GM19351 (cell line): ENCODE results near the gene RERGL.
"Not testable (repeated sequence)": the region's sequence is repeated elsewhere in the genome, so short reads cannot be mapped to it uniquely, and the experiment has no call there.

ENCODE experiments used
- ATAC-seq: cut with Tn5 transposase; IDR thresholded peaks from one replicate; pipeline ENCODE4 v1.9.1; 2021; ENCODE audit warnings: mild to moderate bottlenecking, moderate library complexity; ENCODE audit not compliant: unreplicated experiment

RERGL gene, protein sequence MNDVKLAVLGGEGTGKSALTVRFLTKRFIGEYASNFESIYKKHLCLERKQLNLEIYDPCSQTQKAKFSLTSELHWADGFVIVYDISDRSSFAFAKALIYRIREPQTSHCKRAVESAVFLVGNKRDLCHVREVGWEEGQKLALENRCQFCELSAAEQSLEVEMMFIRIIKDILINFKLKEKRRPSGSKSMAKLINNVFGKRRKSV

DNA sequence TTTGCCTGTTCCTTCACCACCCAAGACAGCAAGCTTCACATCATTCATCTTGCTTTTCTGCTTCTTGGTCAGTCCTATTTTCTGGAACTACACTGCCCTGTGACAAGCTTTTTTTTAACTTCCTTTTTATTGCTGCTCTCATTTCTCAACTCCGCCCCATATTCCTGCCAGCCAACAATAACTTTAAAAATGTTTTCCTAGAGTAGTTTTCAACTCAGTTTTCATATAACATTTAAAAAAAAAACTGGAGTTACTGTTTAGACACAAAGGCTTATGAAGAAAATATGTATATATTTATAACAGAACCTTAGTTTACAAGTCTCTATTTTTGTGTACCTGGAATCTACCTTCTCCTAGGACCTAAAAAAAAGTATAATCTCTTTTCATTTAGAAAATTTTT is at the start of gene RERGL:
Gene RERGL (minus strand): TSS at position 101 of the 400 bp plus-strand sequence. CDS start 53 bp downstream, at position 48.
- ATAC-seq, result no peak

DNA sequence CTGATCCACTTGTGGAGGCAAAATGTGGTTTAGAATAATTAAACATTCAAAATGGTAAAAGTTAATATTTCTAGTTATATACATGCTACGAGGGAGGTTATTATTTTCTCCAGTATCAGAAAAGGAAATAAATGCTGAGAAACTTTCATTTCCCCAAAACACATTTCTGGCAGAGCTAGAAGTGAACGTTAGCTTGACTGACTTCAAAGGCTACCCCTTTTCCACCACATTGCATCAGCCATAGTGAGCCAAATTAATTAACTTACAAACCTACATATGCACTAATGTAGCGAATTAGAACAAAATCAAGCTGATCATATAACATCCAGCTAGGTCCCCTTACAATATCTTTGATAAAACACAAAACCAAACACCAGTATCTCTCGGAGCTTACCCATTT is 49.3 kb upstream of the RERGL start:
- no peak for ATAC-seq

DNA sequence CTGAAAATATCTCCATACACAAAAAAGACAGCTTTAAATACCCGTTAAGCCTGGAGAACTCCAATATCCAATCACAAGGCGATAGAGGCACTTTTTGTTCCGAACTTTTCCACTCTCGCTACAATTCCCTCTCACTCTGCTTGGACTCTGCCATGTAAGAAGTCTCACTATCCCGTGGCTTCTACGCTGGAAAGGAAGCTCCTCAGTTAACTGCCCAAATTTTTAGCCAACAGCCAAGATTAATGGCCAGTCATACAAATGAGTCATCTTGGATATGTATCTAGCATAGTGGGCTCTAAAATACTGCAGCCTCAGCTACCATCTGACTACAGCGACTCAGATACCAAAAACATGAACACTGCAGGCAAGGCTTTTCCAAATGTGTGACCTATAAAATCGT is 45.5 kb upstream of the RERGL start:
- no peak for ATAC-seq

DNA sequence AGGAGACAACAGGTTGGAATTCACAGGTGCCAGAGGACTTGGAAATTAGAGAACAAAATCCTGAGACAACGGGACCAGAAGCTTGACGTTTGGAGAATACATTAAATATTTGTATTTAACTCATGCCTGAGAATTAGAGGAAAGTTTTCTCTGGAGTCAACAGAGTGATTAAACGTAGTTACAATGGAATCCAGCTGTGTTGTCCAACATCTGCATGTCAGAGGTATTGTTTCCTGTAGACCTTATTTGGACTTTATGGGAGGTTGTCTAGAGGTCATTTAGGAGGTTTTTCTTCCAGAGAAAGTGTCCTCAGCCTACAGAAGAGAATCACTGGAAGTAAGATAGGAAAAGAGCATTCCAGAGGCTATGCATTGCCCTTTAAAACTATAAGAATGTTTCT is 45.1 kb upstream of the RERGL start:
- no peak for ATAC-seq

DNA sequence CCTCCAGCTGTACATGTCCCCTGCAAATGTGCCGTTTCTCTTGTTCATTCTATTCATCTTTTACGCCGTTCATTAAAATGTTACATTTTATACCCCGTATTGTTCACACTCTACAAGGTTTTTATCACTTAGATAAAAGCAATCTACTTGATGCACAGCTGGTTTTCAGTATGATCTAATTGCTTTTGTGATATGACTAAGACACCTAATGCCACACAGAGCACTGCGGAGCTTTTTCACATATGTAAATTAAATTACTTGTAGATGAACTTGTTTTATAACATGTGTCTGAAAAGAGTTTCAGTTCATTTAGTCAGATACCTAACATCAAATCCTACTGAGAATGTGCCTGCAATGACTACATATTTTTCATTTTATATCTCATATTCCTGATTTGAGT is 40.9 kb upstream of the RERGL start:
- peak; percentile 55 for ATAC-seq

DNA sequence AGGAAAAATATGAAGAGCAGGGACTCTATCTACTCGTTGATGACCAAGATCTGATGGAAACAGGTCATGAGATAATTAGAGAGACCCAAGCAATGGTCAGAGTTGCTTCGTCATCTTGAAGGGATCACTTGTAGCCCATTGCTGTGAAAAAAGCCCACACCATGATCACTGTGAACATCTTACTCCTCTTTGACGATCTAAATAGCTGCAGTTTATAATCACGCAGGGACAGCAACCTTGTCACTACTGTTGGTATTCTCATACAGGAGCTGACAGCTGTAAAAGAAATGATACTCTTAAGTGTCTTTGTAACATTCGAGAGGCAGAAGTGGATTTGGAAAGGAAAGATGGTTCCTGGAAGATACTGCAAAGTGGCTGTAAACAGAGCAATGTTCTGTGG is 33.7 kb upstream of the RERGL start:
- no peak for ATAC-seq

DNA sequence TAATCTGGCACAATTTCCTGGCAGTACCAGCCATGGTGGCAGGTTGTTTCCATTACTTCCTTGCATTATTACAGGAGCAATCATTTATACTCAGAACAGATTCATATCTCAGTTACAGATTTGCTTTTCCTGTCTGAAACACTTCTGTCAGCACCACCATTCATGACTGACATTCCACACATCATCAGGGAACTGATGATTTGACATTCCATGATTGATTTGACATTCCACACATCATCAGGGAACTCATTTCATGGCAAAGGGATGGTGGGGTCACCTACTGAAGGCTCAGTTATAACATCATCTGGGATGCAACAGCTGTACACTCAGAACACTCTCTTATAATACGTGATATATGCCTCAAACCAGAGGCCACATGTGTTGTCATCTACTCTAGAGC is 30.9 kb upstream of the RERGL start:
- no peak for ATAC-seq

DNA sequence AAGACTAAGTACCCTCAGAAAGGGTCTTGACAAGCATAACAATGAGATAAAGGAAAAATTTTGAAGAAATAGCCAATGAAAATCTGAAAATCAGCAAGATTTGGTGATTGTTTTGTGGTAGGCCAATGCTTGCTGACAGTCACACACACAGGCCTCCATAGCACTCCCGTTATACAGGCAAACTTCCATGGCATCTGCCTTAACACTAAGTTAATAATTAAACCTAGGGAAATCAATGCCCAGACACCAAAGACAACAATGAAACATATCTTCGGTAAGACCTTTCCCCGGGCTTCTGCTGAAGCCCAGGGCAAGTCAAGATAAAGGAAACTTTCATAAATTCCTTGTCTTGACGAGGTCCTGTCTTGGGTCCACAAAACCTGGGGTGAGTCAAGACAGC is 18.6 kb upstream of the RERGL start:
- no peak for ATAC-seq

DNA sequence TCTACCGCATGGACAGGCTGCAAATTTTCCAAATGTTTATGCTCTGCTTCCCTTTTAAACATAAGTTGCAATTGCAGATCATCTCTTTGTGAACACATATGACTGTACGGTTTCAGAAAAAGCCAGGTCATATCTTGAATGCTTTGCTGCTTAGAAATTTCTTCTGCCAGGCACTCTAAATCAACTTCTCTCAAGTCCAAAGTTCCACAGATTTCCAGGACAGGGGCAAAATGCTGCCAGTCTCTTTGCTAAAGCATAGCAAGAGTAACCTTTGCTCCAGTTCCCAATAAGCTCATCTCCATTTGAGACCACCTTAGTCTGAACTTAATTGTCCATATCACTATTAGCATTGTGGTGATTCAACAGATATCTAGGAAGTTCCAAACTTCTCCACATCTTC is 13.6 kb upstream of the RERGL start:
- ATAC-seq, result no peak

DNA sequence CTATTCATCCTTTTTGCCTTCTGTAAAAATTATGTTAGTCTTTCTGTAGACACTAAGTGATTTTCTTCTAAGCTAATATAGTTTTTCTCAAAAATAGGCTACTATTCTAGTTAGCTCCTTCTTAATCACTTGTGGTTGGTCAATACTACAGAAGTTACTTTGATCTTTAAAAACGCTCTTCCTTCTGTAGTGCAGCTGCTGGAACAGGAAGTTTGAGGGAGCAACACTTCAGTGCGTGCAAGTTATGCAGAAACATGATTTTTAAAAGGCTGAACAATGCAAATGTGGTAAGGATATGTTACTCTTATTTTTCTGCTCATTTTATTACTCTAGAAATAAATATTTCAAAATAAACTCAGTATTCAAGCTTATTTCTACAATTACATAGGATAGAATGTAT is 11.1 kb upstream of the RERGL start:
- ATAC-seq, result no peak

DNA sequence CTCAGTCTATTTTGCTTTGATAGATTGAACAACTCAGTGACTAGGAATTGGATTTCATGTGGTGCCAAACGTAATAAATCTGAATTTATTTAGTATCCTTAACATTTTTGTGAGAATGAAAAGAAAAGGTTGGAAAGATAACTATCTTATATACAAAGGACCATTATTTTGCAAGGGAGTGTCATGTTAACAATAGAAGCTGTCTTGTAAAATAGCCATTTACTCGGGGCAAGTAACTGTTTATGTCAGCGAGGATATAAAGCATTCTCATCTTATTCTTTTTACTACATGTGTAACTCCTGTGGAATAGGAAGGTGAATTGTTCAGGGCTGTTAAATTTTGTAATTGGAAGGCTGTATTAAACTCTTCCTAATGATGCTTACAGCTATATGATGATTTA is 5.9 kb downstream of the RERGL start:
- ATAC-seq, result no peak

DNA sequence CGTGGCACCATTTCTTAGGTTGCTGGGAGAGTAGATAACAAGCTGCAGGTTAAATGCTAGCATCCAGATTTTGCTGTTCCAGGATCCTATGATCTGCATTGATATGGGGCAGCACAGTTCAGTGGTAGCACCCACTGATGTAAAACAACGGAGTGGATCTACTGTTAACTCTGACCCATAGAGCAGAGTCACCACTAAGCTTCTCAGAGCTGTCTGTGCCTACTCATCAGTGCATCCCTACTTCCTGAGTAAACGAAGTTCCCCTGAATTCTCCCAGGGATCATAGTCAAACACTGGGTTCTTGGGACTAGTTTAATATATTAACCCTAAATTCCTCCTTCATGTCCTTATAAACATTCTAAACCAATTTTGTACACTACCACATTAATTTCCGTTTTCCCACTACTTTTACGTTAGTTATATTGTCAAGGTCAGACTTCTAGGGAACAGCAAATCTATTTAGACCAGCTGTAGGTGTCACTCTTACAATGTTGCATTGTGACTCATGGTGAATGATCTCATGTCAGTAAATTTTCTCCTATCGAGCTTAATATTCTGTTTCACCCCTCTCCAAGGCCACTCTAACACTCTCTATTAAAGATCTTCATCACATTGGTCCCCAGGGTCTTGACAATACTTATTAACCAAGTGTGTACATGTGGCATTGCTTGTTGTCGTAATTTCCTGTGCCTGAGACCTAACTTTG is 10.3 kb downstream of the RERGL start:
- ATAC-seq, result no peak

DNA sequence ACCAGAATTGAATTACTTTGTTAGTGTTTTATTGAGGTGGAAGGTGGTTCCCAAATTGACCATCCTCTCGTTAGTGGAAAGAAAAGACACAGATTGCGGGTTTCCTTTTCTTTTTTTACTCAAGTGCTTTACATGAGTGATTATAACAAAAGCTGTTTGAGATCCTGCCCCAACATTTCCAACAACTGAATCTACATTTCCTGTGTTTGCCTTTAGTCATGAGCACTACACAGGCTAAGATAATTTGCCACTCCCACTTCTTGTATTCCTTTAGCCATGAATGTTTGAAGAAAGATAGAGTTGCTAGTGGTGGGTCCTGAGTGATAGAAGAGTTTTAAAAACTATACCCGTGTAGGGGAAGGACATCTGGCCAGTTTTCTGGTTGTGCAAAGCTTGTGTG is 16.0 kb downstream of the RERGL start:
- no peak for ATAC-seq

DNA sequence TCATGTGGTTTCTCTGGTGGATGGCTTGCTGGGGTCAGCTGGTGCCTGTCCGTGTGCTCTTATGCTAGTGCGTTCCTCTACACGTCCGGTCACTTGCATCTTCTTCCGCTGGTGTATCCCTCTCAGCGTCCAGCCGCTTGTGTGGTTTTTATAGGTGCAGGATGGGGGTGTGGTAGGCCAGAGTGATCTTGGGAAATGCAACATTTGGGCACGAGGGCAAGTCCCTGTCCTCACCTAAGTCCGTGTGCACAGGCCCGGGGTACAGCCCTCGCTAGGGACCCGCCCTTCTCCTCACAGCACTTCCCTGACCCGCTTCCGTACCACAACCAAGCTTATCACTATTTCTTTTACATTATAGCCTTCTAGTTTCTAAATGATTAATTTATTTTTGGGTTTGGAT is 17.3 kb downstream of the RERGL start:
- ATAC-seq, result no peak

DNA sequence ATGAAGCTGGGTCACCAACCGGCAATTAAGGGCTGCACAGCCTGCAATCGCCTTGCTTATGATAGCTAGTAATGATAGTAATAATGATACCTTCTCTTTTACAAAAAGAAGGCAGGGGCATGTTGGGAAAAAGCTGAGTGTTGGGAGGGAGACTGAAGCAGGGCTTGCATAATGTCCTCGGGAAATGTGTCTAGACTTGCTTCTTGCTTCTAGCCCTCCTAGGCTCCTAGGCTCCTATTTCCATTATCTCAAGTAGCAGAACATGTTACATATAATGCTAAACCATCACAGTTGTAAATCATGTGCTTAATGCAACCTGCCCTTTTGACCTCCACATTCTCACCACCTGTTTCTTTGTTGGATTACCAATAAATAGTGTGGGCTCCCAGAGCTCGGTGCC is 18.7 kb downstream of the RERGL start:
- ATAC-seq, result no peak

DNA sequence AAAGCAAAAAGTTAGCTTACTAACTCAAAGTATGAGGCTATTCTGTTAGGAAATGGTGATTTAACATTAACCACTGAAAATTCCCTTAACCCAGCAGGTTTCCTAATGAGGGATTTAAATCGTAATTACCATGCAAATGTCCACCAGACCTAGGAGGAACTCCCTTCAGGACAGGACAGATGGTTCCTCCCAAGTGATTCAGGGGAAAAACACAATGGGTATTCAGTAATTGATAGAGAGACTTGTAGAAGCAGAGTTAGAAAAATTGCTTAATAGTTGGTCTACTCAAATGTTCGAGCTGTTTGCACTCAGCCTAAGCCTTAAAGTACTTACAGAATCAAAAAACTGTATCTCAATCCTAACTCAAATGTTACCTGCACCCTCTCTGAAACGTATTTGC is 21.6 kb downstream of the RERGL start:
- no peak for ATAC-seq

DNA sequence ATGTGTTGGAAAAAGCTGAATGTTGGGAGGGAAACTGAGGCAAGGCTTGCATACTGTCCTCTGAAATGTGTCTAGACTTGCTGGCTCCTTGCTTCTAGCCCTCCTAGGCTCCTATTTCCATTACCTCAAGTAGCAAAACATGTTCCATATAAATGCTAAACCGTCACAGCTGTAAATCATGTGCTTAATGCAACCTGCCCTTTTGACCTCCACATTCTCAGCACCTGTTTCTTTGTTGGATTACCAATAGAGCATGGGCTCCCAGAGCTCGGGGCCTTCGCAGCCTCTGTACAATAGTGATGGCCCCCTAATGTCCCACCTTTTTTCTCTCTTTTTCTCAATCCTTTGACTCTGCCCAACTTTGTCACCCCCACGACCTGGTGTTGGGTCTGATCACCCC is 23.3 kb downstream of the RERGL start:
- ATAC-seq, result no peak

DNA sequence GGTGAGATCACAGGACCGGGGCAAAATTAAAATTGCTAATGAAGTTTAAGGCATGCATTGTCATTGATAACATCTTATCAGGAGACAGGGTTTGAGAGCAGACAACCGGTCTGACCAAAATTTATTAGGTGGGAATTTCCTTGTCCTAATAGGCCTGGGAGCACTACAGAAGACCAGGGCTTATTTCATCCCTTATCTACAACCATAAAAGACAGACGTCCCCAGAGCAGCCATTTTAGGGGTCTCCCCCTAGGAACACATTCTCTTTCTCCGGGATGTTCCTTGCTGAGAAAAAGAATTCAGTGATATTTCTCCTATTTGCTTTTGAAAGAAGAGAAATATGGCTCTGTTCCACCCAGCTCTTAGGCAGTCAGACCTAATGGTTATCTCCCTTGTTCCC is 27.1 kb downstream of the RERGL start:
- ATAC-seq, result not testable (repeated sequence)

DNA sequence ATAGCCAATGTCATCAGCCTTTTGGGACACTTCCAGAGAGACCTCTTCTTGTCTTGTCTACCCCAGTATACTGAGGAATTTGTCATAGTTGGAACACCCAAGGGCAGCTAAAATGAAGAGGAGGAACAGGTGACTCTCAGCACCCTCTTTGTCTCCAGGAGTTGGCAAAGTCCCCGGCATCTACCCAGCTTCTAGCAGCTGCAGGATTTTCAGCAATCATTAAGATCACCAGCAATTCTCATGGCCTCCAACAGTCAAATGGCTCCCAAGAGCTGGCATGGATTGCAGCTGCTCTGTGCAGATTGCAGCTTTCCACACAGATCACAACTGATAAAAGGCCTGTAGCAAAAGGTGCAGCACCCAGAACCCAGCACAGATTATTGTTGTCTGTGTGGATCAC is 32.9 kb downstream of the RERGL start:
- no peak for ATAC-seq

DNA sequence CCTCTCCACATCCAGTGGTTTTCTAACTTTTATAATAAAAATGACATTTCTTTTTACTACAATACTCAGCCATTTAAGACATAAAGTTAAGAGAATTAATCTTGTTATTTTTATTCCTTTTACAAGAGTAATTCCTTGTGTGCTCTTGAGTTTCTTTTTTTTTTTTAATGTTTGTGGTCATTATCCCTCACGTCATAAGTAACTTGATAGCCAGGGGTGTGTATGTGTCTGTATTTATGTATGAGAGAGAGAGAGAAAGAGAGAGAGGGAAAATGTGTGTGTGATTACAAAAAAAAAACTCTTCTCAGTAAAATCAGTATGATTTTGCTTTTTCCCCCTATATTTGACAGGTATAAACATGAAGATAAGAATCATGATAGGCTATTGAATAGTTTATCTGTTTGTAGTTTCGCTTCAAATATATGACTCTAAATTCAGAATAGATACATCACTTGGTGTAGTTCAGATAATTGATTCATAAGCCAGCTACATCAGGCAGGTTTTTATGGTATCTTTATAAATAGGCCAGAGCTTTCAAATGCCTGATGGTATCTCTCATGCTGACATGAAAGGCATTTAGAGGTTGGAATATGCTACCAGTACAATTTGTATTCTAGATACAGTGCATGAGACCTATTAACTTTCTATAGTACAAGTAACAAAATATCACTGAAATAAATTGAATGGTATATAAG is 34.9 kb downstream of the RERGL start:
- ATAC-seq, result no peak

DNA sequence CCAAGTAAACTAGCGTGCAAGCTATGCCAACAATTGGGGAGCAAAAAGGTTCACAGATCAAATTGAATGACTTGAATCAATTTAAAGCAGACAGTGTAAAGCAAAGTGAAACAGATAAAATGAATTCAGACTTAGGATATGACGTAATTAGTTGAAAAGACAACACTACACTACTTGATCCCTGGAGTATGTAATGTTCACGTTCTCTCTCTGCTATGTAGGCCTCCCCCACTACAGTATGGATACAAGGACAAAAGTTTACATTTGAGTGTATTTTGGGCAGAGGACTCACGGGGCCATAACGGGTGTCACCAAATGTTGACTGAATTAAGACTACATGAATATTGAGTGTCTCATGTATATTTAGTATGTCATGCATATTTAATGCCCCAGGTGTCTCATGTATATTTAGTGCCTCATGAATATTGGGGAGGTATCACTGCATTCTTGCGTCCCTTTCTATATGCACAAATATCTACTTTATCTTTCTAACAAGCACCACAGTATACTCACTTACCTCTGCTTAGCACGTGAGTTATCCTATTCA is 44.5 kb downstream of the RERGL start:
- ATAC-seq, result no peak
